HUES64 (cell line): ENCODE data around the gene AGMAT.

Source experiments
- H3K27ac ChIP-seq: 2 replicates; pipeline ENCODE4 v1.7.0; 2013; ENCODE audit warnings: low read depth, low read length, inconsistent platforms
- H3K27me3 ChIP-seq: 2 replicates; pipeline ENCODE4 v1.6.1; 2013; ENCODE audit warnings: mild to moderate bottlenecking, low read length; ENCODE audit not compliant: insufficient read depth
- H3K36me3 ChIP-seq: 2 replicates; pipeline ENCODE4 v1.6.1; 2013; ENCODE audit warnings: mild to moderate bottlenecking, low read length; ENCODE audit not compliant: insufficient read depth
- H3K4me1 ChIP-seq: 2 replicates; pipeline ENCODE4 v1.6.1; 2013; ENCODE audit warnings: mild to moderate bottlenecking, low read length, moderate library complexity; ENCODE audit not compliant: insufficient read depth
- H3K4me3 ChIP-seq: 2 replicates; pipeline ENCODE4 v1.5.1; 2013; ENCODE audit warnings: mild to moderate bottlenecking, low read length, moderate library complexity
- H3K9ac ChIP-seq: 2 replicates; pipeline ENCODE4 v1.6.1; 2013; ENCODE audit warnings: mild to moderate bottlenecking, low read depth, low read length
- H3K9me3 ChIP-seq: 2 replicates; pipeline ENCODE4 v1.6.1; 2013; ENCODE audit warnings: low read depth, low read length; ENCODE audit not compliant: insufficient read depth
- WGBS: fragments of 150-250, 120-280 bp; methylation state at CpG from one replicate; pipeline ENCODE4 v1.1.7; 2013; ENCODE audit warnings: missing lambda C conversion rate; 5-methylcytosine and 5-hydroxymethylcytosine counted together

AGMAT gene

DNA sequence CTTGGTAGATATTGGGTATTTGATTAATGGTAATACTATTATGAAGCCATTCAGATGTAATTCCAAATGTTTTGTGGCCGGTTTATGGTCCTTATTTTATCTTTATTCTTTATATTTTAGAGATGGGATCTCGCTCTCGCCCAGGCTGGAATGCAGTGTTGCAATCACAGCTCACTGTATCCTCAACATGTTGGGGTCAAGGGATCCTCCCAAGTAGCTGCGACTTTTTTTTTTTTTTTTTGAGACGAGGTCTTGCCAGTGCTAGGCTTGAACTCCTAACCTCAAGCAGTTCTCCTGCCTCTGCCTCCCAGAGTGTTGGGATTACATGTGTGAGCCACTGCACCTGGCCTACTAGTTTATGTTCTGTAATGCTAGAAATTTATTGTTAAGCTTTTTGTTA, 37.1 kb upstream of the AGMAT start:
- Histone ChIP-seq H3K9ac (no peak overlapping the region), H3K9me3 (no peaks in the 10 kb centered on the region), H3K4me1 (peaks cover 11% of the 10 kb centered on the region; the same call in 1 of the 2 replicates), H3K36me3 (peaks cover 19% of the 10 kb centered on the region), H3K27ac (no peak overlapping the region), H3K4me3 (no peak overlapping the region), H3K27me3 (no peaks in the 10 kb centered on the region)
- 81% methylated on average over 4 of the region's 5 CpGs for WGBS

DNA sequence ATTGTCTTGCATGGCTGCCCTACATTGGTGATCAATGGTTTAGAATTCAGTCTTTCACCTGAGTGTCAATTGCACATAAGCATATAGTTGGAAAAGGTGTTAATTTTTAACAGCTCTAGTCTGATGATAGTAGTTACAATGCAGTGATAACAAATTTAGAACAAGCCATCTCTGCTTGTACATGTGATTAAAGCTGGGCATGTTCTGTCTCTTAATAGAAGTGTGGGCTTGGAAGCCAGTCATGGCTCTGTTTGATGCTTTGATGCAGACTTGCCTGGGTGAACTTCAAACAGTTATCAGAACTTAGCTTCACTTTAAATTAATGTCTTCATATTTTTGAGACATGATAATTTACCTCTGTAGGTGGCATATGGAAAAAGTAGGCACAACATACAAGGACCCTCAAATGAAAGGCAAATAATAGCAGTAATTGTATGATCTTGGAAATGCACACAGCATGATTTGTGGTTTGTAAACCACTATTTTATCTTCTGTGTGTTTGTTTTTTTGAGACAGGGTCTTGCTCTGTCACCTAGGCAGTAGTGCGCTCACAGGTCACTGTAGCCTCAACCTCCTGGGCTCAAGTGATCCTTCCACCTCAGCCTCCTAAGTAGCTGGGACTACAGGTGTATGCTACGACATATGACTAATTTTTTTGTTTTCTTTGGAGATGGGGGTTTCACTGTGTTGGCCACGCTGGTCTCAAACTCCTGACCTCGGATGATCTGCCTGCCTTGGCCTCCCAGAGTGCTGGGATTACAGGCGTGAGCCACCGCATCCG, 36.2 kb upstream of the AGMAT start:
- Histone ChIP-seq H3K9me3 (no peaks in the 10 kb centered on the region), H3K27me3 (no peaks in the 10 kb centered on the region), H3K4me3 (no peak overlapping the region), H3K36me3 (peaks cover 10% of the 10 kb centered on the region), H3K9ac (no peak overlapping the region), H3K27ac (no peak overlapping the region), H3K4me1 (peaks cover 14% of the 10 kb centered on the region; the same call in 1 of the 2 replicates)
- 92% methylated on average over 5 of the region's 7 CpGs for WGBS

DNA sequence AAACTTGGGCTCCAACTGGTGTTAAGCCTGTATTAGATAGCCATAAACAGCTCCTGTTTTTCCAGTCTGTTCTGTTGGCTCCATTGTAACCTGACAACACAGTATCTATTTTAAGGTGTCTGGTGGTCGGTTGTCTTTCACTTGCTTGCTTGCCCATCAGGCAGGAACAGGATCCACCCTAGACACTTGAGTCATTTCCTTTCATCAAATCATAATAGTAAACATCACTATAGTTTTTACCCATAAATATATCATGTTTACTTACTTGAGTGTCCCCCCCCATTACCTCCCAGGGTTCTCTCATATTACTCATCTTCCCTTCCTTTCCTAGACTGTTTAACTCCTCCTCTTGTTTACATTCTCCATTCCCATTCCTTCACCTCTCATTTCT, 35.3 kb upstream of the AGMAT start:
- Histone ChIP-seq H3K9ac (no peak overlapping the region), H3K27me3 (no peaks in the 10 kb centered on the region), H3K27ac (no peak overlapping the region), H3K9me3 (no peaks in the 10 kb centered on the region), H3K36me3 (peaks cover 9% of the 10 kb centered on the region), H3K4me1 (peaks cover 14% of the 10 kb centered on the region; the same call in 1 of the 2 replicates), H3K4me3 (no peak overlapping the region)
- WGBS = 90% methylated on average over 1 of the region's 1 CpG

DNA sequence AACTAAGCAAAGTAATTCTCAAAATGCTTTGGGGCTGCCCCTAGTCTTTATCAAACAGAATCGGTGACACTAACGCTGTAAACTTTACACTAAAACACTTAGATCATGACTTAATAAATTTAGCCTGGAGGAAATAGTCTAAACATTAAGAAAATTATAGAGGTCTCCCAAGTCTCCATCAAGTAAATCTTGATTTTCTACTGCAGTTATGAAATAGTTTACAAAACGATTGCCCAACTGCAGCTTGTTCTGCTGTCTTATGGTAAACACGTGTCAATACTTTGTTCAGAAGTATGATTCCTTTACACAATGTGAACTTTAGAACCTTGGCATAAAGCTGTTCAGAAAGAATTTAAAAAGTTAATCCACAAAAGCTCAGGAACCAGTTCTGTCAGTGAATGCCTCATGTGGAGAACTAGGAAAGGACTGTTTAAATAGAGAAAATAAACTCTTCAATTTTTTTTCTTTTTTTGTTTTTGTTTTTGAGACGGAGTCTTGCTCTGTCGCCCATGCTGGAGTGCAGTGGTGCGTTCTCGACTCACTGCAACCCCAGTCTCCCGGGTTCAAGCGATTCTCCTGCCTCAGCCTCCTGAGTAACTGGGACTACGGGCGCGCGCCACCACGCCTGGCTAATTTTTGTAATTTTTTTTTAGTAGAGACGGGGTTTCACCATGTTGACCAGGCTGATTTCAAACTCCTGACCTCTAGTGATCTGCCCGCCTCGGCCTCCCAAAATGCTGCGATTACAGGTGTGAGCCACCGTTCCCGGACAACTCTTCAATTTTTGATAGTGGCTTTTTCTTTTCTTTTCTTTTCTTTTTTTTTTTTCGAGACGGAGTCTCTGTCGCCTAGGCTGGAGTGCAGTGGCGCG, 34.0 kb upstream of the AGMAT start:
- WGBS = 94% methylated on average over 26 of the region's 26 CpGs
- H3K9ac ChIP-seq = peak overlapping the region; percentile 94; the same call in 1 of the 2 replicates
- H3K27me3 ChIP-seq = no peaks in the 10 kb centered on the region
- peak overlapping the region; percentile 84; the same call in 1 of the 2 replicates for H3K27ac ChIP-seq
- peaks cover 14% of the 10 kb centered on the region; the same call in 1 of the 2 replicates for H3K4me1 ChIP-seq
- H3K36me3 ChIP-seq = peaks cover 9% of the 10 kb centered on the region
- no peaks in the 10 kb centered on the region for H3K9me3 ChIP-seq
- peak overlapping the region; percentile 92 for H3K4me3 ChIP-seq

DNA sequence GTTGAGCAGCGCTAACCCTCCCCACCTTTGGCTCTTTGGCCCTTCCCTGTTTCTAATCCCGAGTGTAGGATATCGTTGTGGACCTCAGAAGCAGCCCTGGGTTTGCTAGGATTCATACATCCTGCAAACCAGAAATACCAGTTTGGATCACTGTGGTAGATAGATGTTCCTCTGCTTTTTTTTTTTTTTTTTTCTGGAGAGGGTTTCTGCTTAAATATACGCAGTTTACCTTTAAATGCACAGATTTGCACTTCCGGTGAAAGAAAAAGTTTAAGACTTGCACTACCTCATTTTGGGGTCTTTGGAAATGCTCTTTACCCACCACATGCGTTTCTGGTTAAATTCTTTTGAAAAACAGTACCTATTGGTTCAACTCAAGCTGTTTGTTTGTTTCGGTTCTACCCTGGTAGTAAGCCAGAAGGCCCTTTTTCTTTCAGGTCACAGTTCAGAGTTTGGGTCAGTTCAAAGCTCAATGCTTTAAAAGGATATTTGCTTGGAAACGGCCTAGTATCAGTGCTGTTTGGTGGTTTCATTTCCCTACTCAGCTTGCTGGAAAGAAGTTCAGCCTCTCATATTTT, 33.3 kb upstream of the AGMAT start:
- Histone ChIP-seq H3K9me3 (no peaks in the 10 kb centered on the region), H3K9ac (peak overlapping the region; percentile 94), H3K4me3 (peak overlapping the region; percentile 92), H3K4me1 (peaks cover 14% of the 10 kb centered on the region; the same call in 1 of the 2 replicates), H3K27ac (peak overlapping the region; percentile 84), H3K36me3 (peaks cover 9% of the 10 kb centered on the region), H3K27me3 (no peaks in the 10 kb centered on the region)
- 6% methylated on average over 8 of the region's 8 CpGs for WGBS

DNA sequence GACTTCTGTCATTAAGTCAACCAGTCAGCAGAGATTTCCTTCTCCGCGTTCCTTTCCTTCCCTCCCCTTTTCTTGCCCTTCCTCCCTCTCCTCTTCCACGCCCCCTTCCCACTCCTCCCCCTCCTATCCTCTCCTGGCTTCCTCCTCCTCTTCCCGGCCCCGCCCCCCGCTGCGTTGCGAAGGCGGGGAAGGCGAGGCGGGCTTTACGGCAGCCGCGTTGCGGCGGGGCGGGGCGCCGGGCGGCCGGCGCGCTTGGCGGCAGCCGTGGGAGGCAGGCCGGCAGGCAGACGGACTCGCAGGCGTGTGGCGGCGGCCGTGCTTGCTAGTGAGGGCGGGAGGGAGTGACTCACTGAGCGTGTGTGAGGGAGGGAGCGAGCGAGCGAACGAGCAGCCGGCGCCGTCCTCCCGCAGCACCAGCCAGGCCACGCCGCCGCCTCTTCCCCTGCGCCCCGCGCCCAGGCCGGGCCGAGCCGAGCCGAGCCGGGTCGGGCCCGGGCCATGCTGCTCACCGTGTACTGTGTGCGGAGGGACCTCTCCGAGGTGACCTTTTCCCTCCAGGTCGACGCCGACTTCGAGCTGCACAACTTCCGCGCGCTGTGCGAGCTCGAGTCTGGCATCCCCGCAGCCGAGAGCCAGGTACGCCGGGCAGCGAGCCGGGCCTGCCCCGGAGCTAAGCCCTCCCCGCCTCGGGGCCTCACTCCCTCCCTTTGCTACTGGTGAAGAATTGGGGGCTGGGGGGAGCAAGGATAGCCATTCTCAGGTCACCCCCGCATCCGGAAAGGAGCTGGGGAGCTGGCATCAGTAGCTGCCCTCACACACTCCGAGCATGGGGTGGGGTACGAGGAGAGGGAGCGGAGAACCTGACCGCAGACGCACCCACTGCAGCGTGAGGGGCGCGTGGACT, 32.6 kb upstream of the AGMAT start, which contains the start of gene DDI2:
Gene DDI2, plus strand, starts transcription at position 286 of the 904 bp plus-strand sequence. Its CDS starts 213 bp downstream, at position 499.
- WGBS = under 1% methylated on average over 85 of the region's 86 CpGs
- Histone ChIP-seq H3K9me3 (no peaks in the 10 kb centered on the region), H3K27me3 (no peaks in the 10 kb centered on the region), H3K9ac (peak within 1 kb of the TSS; percentile 94), H3K27ac (peak within 1 kb of the TSS; percentile 84), H3K4me3 (peak within 1 kb of the TSS; percentile 92), H3K4me1 (peaks cover 14% of the 10 kb centered on the region; the same call in 1 of the 2 replicates), H3K36me3 (peaks cover 9% of the 10 kb centered on the region)

DNA sequence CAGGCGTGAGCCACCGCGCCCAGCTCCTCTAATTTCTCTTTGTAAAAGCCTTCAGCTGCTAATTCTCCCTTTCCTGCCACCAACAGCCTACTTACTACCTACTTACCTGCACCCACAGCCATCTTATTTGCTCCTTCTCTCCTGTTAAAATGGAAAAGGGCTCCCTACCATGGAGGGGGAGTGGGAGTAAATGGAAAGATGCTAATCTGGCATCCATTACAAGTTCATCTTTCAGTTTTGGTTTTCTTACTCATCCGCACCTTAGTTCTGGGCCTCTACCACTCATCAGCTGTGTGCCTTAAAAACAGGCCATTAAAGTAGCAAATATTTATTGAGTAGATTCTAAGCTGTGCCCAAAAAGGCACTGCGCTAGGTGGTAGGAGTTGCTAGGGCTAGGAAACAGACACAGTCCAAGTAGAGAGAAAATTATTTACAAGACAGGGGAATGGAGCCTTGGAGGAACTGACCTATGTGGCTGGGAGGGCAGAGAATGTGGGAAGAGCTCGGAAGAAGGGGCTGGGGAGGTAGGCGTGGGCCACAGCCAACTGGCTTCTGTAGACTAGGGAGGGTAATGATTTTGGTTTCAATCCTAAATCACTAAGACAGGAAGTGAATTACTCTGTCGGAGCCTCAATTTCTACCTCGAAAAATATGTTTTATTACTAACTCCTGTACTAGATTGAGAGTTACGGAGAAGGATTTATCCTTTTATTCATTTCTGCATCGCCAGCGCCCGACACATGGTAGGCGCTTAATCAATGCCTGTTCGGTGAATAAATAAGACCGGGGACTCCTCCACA, 31.7 kb upstream of the AGMAT start:
- H3K9me3 ChIP-seq = no peaks in the 10 kb centered on the region
- peak overlapping the region; percentile 46 for H3K27ac ChIP-seq
- peaks cover 9% of the 10 kb centered on the region for H3K36me3 ChIP-seq
- peak overlapping the region; percentile 66 for H3K4me3 ChIP-seq
- no peaks in the 10 kb centered on the region for H3K27me3 ChIP-seq
- H3K4me1 ChIP-seq = peaks cover 14% of the 10 kb centered on the region; the same call in 1 of the 2 replicates
- 35% methylated on average over 14 of the region's 16 CpGs for WGBS
- peak overlapping the region; percentile 21; the same call in 1 of the 2 replicates for H3K9ac ChIP-seq

DNA sequence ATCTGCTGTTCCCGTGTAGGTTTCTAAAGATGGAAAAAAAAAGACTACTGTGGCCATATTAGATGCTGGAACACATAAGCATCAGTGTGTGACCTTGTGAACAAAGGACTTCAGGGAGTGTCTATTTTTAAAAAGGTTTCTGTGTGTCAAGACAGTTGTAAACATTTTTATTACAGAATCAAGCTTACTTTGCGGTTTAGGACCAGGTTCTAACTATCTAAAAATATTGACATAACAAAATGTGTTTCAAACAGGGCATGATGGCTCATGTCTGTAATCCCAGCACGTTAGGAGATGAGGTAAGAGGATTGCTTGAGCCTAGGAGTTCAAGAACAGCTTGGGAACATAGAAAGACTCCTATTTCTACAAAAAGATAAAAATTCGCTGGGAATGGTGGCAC, 25.3 kb upstream of the AGMAT start:
- no peaks in the 10 kb centered on the region for H3K9me3 ChIP-seq
- H3K9ac ChIP-seq = no peak overlapping the region
- no peak overlapping the region for H3K27ac ChIP-seq
- whole genome bisulfite sequencing = 89% methylated on average over 3 of the region's 4 CpGs
- no peaks in the 10 kb centered on the region for H3K4me1 ChIP-seq
- H3K27me3 ChIP-seq = peaks cover 3% of the 10 kb centered on the region; the same call in 1 of the 2 replicates
- H3K4me3 ChIP-seq = no peak overlapping the region
- no peaks in the 10 kb centered on the region for H3K36me3 ChIP-seq

DNA sequence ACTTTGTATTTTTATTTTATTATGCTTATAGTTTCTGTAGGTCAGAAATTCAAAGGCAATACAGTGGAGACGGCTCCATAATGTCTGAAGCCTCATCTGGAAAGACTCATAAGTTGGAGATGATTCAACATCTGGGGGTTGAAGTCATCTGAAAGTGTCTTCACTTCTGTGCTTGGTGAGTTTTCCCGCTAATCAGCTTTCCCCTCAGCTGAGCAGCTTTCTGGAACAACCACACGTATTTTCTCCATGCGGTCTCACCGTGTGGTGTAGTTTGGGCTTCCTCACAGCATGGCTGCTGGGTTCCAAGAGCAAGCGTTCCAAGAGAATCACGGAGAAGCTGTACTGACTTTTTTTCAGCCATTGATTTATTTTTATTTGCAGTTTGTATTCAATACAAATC, 24.8 kb upstream of the AGMAT start:
- 90% methylated on average over 7 of the region's 7 CpGs for WGBS

More for the DNA sequence above, 24.8 kb upstream of the AGMAT start:
- Histone ChIP-seq H3K4me1 (no peaks in the 10 kb centered on the region), H3K9me3 (no peaks in the 10 kb centered on the region), H3K36me3 (no peaks in the 10 kb centered on the region), H3K9ac (no peak overlapping the region), H3K4me3 (no peak overlapping the region), H3K27me3 (peaks cover 3% of the 10 kb centered on the region), H3K27ac (no peak overlapping the region)
